Measurements from ENCODE around the gene IL33.

DNA sequence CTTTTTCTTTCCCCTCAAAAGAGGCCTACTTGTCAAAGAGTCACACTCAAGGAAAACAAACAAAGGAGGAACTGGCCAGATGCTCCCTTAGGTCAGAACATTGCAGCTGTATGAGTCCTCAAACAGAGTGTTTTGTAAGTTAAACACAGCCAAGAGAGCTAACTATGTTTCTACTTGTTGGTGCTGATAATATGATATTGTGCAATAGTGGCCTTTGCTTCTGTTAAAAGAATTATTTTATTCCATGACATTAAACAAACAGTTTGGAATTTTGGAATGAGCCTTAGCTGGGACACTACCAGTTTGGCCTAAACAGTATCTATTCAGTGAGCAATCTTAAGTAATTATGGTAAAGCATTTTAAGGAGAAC is 56.6 kb downstream of the IL33 start:
- TF ChIP-seq, protein P1, sequence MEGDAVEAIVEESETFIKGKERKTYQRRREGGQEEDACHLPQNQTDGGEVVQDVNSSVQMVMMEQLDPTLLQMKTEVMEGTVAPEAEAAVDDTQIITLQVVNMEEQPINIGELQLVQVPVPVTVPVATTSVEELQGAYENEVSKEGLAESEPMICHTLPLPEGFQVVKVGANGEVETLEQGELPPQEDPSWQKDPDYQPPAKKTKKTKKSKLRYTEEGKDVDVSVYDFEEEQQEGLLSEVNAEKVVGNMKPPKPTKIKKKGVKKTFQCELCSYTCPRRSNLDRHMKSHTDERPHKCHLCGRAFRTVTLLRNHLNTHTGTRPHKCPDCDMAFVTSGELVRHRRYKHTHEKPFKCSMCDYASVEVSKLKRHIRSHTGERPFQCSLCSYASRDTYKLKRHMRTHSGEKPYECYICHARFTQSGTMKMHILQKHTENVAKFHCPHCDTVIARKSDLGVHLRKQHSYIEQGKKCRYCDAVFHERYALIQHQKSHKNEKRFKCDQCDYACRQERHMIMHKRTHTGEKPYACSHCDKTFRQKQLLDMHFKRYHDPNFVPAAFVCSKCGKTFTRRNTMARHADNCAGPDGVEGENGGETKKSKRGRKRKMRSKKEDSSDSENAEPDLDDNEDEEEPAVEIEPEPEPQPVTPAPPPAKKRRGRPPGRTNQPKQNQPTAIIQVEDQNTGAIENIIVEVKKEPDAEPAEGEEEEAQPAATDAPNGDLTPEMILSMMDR (IDR thresholded peaks at IDR 0.05; ENCODE audit: borderline replicate concordance, extremely low read depth, low read length, poor library complexity, severe bottlenecking): no peak
- TF ChIP-seq EZH2 (IDR thresholded peaks at IDR 0.05; ENCODE audit: borderline replicate concordance, low read depth, low read length, severe bottlenecking): no peak
